IMR-90 (cell line): ENCODE measurements around the gene DDX42. TPM values are rescaled to one million over a fixed set of nuclear protein-coding genes. Genes with fewer than 3 reads are reported as not detected.

Source experiments
- ATAC-seq: fragments of 200-7000 bp; cut with Tn5 transposase; 2 replicates; pipeline ENCODE4 v1.9.1; 2020; ENCODE audit warnings: low read depth, mild to moderate bottlenecking, moderate library complexity
- BruUV-seq: library from RNA; stranded (reverse); fragments of 400-500 nt; replicated peaks from 2 replicates; lab custom pipeline; 2021; lab: Mats Ljungman, UMichigan
- CTCF ChIA-PET: fragments of 300-600 bp; formaldehyde crosslinking; extraction: SDS; loops from one replicate; lab custom pipeline; 2021; ENCODE audit warnings: antibody characterized with exemption; lab: Yijun Ruan, JAX
- POLR2A ChIA-PET: fragments of 300-600 bp; sonication (Branson Sonifier 250); formaldehyde crosslinking; loops from one replicate; lab custom pipeline; 2022; ENCODE audit warnings: antibody characterized with exemption; ENCODE audit not compliant: unreplicated experiment; lab: Charles Lee
- DNase-seq: peaks from one replicate; pipeline ENCODE4 v3.0.0; 2013
- H2AFZ ChIP-seq: replicated peaks from 2 replicates; pipeline ENCODE3; 2013; ENCODE audit warnings: low read length, mild to moderate bottlenecking; ENCODE audit not compliant: poor library complexity
- H2AK5ac ChIP-seq: 2 replicates; pipeline ENCODE4 v1.6.1; 2013; ENCODE audit warnings: low read depth, low read length, inconsistent platforms
- H2AK9ac ChIP-seq: replicated peaks from 2 replicates; pipeline ENCODE3; 2013; ENCODE audit warnings: mild to moderate bottlenecking, low read depth, low read length, moderate library complexity; ENCODE audit not compliant: poor library complexity
- H2BK120ac ChIP-seq: 2 replicates; pipeline ENCODE4 v1.6.1; 2013; ENCODE audit warnings: low read depth, low read length, inconsistent platforms
- H2BK15ac ChIP-seq: 3 replicates; pipeline ENCODE4 v1.6.1; 2013; ENCODE audit warnings: low read depth, low read length, inconsistent platforms
- H2BK20ac ChIP-seq: 2 replicates; pipeline ENCODE4 v1.6.1; 2013; ENCODE audit warnings: low read depth, mild to moderate bottlenecking, inconsistent platforms, low read length, moderate library complexity
- H2BK5ac ChIP-seq: 2 replicates; pipeline ENCODE4 v1.6.1; 2013; ENCODE audit warnings: mild to moderate bottlenecking, low read depth, low read length, inconsistent platforms; ENCODE audit not compliant: poor library complexity, severe bottlenecking
- H3K14ac ChIP-seq: replicated peaks from 2 replicates; pipeline ENCODE4 v1.6.1; 2013; ENCODE audit warnings: low read depth, low read length, inconsistent platforms
- H3K18ac ChIP-seq: 2 replicates; pipeline ENCODE4 v1.6.1; 2013; ENCODE audit warnings: low read depth, low read length, control low read depth
- H3K23ac ChIP-seq: 2 replicates; pipeline ENCODE4 v1.6.1; 2013; ENCODE audit warnings: low read depth, low read length, inconsistent platforms
- H3K27ac ChIP-seq: 2 replicates; pipeline ENCODE4 v1.5.1; 2013; ENCODE audit warnings: mild to moderate bottlenecking, control low read depth, low read length; ENCODE audit not compliant: insufficient read depth
- H3K27me3 ChIP-seq: 2 replicates; pipeline ENCODE4 v1.6.1; 2013; ENCODE audit warnings: low read length; ENCODE audit not compliant: control insufficient read depth, insufficient read depth
- H3K36me3 ChIP-seq: 2 replicates; pipeline ENCODE4 v1.6.1; 2013; ENCODE audit warnings: low read length, mixed read lengths; ENCODE audit not compliant: control insufficient read depth, insufficient read depth
- H3K4ac ChIP-seq: 2 replicates; pipeline ENCODE4 v1.6.1; 2013; ENCODE audit warnings: low read depth, low read length, inconsistent platforms
- H3K4me1 ChIP-seq: 2 replicates; pipeline ENCODE4 v1.6.1; 2013; ENCODE audit warnings: low read length, mixed read lengths; ENCODE audit not compliant: control insufficient read depth, insufficient read depth
- H3K4me2 ChIP-seq: 2 replicates; pipeline ENCODE4 v1.6.1; 2013; ENCODE audit warnings: low read depth, mild to moderate bottlenecking, control low read depth, low read length, moderate library complexity
- H3K4me3 ChIP-seq: 2 replicates; pipeline ENCODE4 v1.5.1; 2013; ENCODE audit warnings: low read depth, mild to moderate bottlenecking, control low read depth, low read length, moderate library complexity; ENCODE audit not compliant: insufficient read depth
- H3K56ac ChIP-seq: 2 replicates; pipeline ENCODE4 v1.6.1; 2013; ENCODE audit warnings: low read length, inconsistent platforms; ENCODE audit not compliant: insufficient read depth; ENCODE audit errors: extremely low read depth
- H3K79me1 ChIP-seq, 2 experiments: 2 replicates each; pipeline ENCODE4 v1.6.1; 2013; ENCODE audit warnings: low read length in 2 of 2, inconsistent platforms in 1 of 2, low read depth in 1 of 2
- H3K9ac ChIP-seq: 2 replicates; pipeline ENCODE4 v1.6.1; 2013; ENCODE audit warnings: low read depth, low read length, control low read depth
- H3K9me1 ChIP-seq: 2 replicates; pipeline ENCODE4 v1.6.1; 2013; ENCODE audit warnings: low read length, inconsistent platforms; ENCODE audit not compliant: insufficient read depth
- H3K9me3 ChIP-seq: 2 replicates; pipeline ENCODE4 v1.6.1; 2013; ENCODE audit warnings: low read length; ENCODE audit not compliant: control insufficient read depth, insufficient read depth
- H4K20me1 ChIP-seq: 2 replicates; pipeline ENCODE4 v1.6.1; 2013; ENCODE audit warnings: low read length, inconsistent platforms; ENCODE audit not compliant: insufficient read depth
- H4K5ac ChIP-seq: 2 replicates; pipeline ENCODE4 v1.6.1; 2013; ENCODE audit warnings: mild to moderate bottlenecking, low read depth, low read length, control low read depth
- H4K8ac ChIP-seq, 2 experiments: 2 replicates each; pipeline ENCODE4 v1.6.1; 2013; ENCODE audit warnings: low read depth in 2 of 2, low read length in 2 of 2, control low read depth in 1 of 2, inconsistent platforms in 1 of 2
- H4K91ac ChIP-seq: 2 replicates; pipeline ENCODE4 v1.6.1; 2013; ENCODE audit warnings: low read depth, low read length, inconsistent platforms; ENCODE audit not compliant: insufficient read depth
- BHLHE40 ChIP-seq: fragments of 150-350 bp; IDR thresholded peaks from 2 replicates; pipeline ENCODE4 v1.6.1; 2016; ENCODE audit warnings: mild to moderate bottlenecking, low read depth, low read length
- CEBPB ChIP-seq: IDR thresholded peaks from 2 replicates; pipeline ENCODE4 v1.6.1; 2012; ENCODE audit warnings: low read depth, low read length, improper control_type of control experiment
- CHD1 ChIP-seq: IDR thresholded peaks from 2 replicates; pipeline ENCODE4 v1.6.1; 2012; ENCODE audit warnings: low read depth, low read length, improper control_type of control experiment
- FOS ChIP-seq: fragments of 150-350 bp; IDR thresholded peaks from 2 replicates; pipeline ENCODE4 v1.6.1; 2016; ENCODE audit warnings: low read depth, low read length
- MAFK ChIP-seq: IDR thresholded peaks from 2 replicates; pipeline ENCODE4 v1.6.1; 2012; ENCODE audit warnings: low read depth, low read length, improper control_type of control experiment
- MAZ ChIP-seq: IDR thresholded peaks from 2 replicates; pipeline ENCODE4 v1.6.1; 2012; ENCODE audit warnings: low read depth, mild to moderate bottlenecking, low read length, improper control_type of control experiment, moderate library complexity, borderline replicate concordance
- MXI1 ChIP-seq: IDR thresholded peaks from 2 replicates; pipeline ENCODE4 v1.6.1; 2012; ENCODE audit warnings: low read depth, mild to moderate bottlenecking, low read length, moderate library complexity, borderline replicate concordance
- NFE2L2 ChIP-seq: fragments of 150-350 bp; IDR thresholded peaks from 2 replicates; pipeline ENCODE4 v1.6.1; 2016; ENCODE audit warnings: low read depth, mild to moderate bottlenecking, low read length
- POLR2A ChIP-seq: IDR thresholded peaks from 2 replicates; pipeline ENCODE4 v1.6.1; 2012; ENCODE audit warnings: mild to moderate bottlenecking, low read depth, low read length
- RAD21 ChIP-seq: IDR thresholded peaks from 2 replicates; pipeline ENCODE4 v1.6.1; 2012; ENCODE audit warnings: low read length, improper control_type of control experiment
- RCOR1 ChIP-seq: IDR thresholded peaks from 2 replicates; pipeline ENCODE4 v1.6.1; 2012; ENCODE audit warnings: mild to moderate bottlenecking, low read length, improper control_type of control experiment; ENCODE audit not compliant: insufficient replicate concordance
- RFX5 ChIP-seq: IDR thresholded peaks from 2 replicates; pipeline ENCODE4 v1.8.0; 2012; ENCODE audit warnings: low read depth, mild to moderate bottlenecking, low read length, moderate library complexity
- SMC3 ChIP-seq: fragments of 150-350 bp; IDR thresholded peaks from 2 replicates; pipeline ENCODE4 v1.6.1; 2016; ENCODE audit warnings: low read depth, mild to moderate bottlenecking, antibody characterized with exemption, low read length, moderate library complexity
- WGBS, 2 experiments: methylation state at CpG; one replicate each; pipeline versions ENCODE4 v1.1.5 to v1.1.7; 2013; ENCODE audit warnings: missing lambda C conversion rate in 2 of 2; ENCODE audit not compliant: insufficient read length in 1 of 2; ENCODE audit errors: extremely low coverage in 2 of 2; 5-methylcytosine and 5-hydroxymethylcytosine counted together
- dilution Hi-C: fragments of 300-500 bp; cut with HindIII; formaldehyde crosslinking; loops from one replicate; pipeline ENCODE4 v1.14.3; 2018; ENCODE audit warnings: low sequenced_read_pairs; ENCODE audit not compliant: unreplicated experiment
- in situ Hi-C: fragments of 300-500 bp; cut with MboI; formaldehyde crosslinking; loops from 3 replicates; pipeline ENCODE4 v1.14.3; 2019; ENCODE audit warnings: low sequenced_read_pairs, inconsistent platforms, mixed read lengths
- intact Hi-C: fragments of 100-400 bp; cut with micrococcal nuclease; formaldehyde crosslinking; loops from 2 replicates; pipeline ENCODE4 v1.10.0; 2022
- polyA plus RNA-seq, 3 experiments: library from polyadenylated mRNA; depleted of rRNA; stranded (reverse); fragments of >200 nt; gene quantifications; 2 replicates each; pipeline ENCODE4 v1.2.3, GENCODE V29; 2012; ENCODE audit warnings: low replicate concordance in 1 of 3
- total RNA-seq: library from RNA; depleted of rRNA; stranded (reverse); fragments of >200 nt; gene quantifications from 2 replicates; pipeline ENCODE4 v1.2.3, GENCODE V29; 2012
- TF ChIP-seq, protein P1 (sequence below): fragments of 150-350 bp; IDR thresholded peaks from 2 replicates; pipeline ENCODE4 v1.6.1; 2016; ENCODE audit warnings: low read depth, mild to moderate bottlenecking, low read length, moderate library complexity, borderline replicate concordance
- TF ChIP-seq, protein P2 (sequence below): fragments of 150-350 bp; IDR thresholded peaks from 2 replicates; pipeline ENCODE4 v1.6.1; 2017; ENCODE audit warnings: mild to moderate bottlenecking, antibody characterized with exemption, low read length, low read depth
- TF ChIP-seq, protein P3 (sequence below): conservative IDR thresholded peaks from 2 replicates; pipeline ENCODE4 v1.5.1; 2012; ENCODE audit warnings: mild to moderate bottlenecking, low read depth, low read length, improper control_type of control experiment

DDX42 gene
- total and polyA plus RNA-seq, 2 of the 4 experiments (the other 2 are of a cell fraction) = 75.8 to 91.5 TPM

DNA sequence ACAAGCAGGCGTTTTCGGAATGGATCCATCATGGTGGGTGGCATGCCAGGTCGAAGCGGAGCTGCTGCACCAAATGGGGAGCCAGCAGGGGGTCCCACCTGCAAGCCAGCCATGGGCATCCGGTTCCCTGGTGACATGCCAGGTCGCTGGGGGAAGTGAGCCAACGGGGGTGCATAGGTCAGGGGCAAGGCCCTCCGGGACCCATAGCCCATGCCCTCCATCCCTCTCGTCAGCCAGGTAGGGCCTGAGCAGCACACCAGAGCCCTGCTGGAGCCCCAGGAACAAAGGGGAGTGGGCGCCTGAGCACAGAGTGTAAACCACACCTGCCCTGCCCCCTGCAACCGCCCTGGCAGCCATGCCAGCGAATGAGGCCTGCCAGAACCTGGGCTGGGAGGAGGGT, 63.5 kb downstream of the DDX42 start:
- no peak overlapping the region for H3K23ac ChIP-seq
- H3K4me1 ChIP-seq = peaks cover 21% of the 10 kb centered on the region
- H2BK15ac ChIP-seq = no peak overlapping the region
- DNase-seq (no peak), ATAC-seq (no peak)
- peaks cover 12 to 86% of the 10 kb centered on the region in 2 experiments; a peak in 3 of 4 replicates for H3K79me1 ChIP-seq
- H3K14ac ChIP-seq = no peak overlapping the region
- H3K27me3 ChIP-seq = no peaks in the 10 kb centered on the region
- H2AK5ac ChIP-seq = no peak overlapping the region
- ChIA-PET POLR2A (no interaction called here), CTCF (no interaction called here)
- no peak overlapping the region for H3K56ac ChIP-seq
- no peak overlapping the region for H3K4ac ChIP-seq
- H4K20me1 ChIP-seq = peaks cover 56% of the 10 kb centered on the region
- H3K9me1 ChIP-seq = peaks cover 12% of the 10 kb centered on the region
- no peak overlapping the region for H2BK5ac ChIP-seq
- H3K9me3 ChIP-seq = no peaks in the 10 kb centered on the region
- in situ Hi-C loops = no loop called here
- H3K4me3 ChIP-seq = no peak overlapping the region
- H2BK20ac ChIP-seq = no peak overlapping the region
- H3K4me2 ChIP-seq = no peak overlapping the region
- no peak overlapping the region for H3K18ac ChIP-seq
- no peak overlapping the region for H4K91ac ChIP-seq
- BruUV-seq = no TSS peak
- intact Hi-C loops = no loop called here
- no peak overlapping the region for H4K8ac ChIP-seq
- dilution Hi-C loops = no loop called here
- H2BK120ac ChIP-seq = no peak overlapping the region
- no peak overlapping the region for H3K27ac ChIP-seq
- H3K9ac ChIP-seq = no peak overlapping the region
- no peak overlapping the region for H2AK9ac ChIP-seq
- 83% methylated on average over 10 of the region's 12 CpGs; no CpG with 5 or more reads in 1 of the 2 experiments for WGBS, 2 experiments
- TF ChIP-seq CHD1 = no peak
- TF ChIP-seq BHLHE40 = no peak
- no peak for TF ChIP-seq MAFK
- no peak for TF ChIP-seq CEBPB
- TF ChIP-seq RAD21 = no peak
- TF ChIP-seq SMC3 = no peak
- no peak for TF ChIP-seq POLR2A
- TF ChIP-seq, protein P1, sequence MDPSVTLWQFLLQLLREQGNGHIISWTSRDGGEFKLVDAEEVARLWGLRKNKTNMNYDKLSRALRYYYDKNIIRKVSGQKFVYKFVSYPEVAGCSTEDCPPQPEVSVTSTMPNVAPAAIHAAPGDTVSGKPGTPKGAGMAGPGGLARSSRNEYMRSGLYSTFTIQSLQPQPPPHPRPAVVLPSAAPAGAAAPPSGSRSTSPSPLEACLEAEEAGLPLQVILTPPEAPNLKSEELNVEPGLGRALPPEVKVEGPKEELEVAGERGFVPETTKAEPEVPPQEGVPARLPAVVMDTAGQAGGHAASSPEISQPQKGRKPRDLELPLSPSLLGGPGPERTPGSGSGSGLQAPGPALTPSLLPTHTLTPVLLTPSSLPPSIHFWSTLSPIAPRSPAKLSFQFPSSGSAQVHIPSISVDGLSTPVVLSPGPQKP = no peak
- no peak for TF ChIP-seq RFX5
- TF ChIP-seq, protein P2, sequence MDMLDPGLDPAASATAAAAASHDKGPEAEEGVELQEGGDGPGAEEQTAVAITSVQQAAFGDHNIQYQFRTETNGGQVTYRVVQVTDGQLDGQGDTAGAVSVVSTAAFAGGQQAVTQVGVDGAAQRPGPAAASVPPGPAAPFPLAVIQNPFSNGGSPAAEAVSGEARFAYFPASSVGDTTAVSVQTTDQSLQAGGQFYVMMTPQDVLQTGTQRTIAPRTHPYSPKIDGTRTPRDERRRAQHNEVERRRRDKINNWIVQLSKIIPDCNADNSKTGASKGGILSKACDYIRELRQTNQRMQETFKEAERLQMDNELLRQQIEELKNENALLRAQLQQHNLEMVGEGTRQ = no peak
- TF ChIP-seq RCOR1 = no peak
- TF ChIP-seq MAZ = no peak
- TF ChIP-seq NFE2L2 = no peak
- TF ChIP-seq MXI1 = no peak
- TF ChIP-seq, protein P3, sequence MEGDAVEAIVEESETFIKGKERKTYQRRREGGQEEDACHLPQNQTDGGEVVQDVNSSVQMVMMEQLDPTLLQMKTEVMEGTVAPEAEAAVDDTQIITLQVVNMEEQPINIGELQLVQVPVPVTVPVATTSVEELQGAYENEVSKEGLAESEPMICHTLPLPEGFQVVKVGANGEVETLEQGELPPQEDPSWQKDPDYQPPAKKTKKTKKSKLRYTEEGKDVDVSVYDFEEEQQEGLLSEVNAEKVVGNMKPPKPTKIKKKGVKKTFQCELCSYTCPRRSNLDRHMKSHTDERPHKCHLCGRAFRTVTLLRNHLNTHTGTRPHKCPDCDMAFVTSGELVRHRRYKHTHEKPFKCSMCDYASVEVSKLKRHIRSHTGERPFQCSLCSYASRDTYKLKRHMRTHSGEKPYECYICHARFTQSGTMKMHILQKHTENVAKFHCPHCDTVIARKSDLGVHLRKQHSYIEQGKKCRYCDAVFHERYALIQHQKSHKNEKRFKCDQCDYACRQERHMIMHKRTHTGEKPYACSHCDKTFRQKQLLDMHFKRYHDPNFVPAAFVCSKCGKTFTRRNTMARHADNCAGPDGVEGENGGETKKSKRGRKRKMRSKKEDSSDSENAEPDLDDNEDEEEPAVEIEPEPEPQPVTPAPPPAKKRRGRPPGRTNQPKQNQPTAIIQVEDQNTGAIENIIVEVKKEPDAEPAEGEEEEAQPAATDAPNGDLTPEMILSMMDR = no peak
- no peak for TF ChIP-seq FOS
- H4K5ac ChIP-seq = no peak overlapping the region
- H3K36me3 ChIP-seq = peaks cover 38% of the 10 kb centered on the region
- H2AFZ ChIP-seq = no peak overlapping the region
